HepG2 (cell line): Measurements from ENCODE around the gene CEP104. TPM values are rescaled to one million over a fixed set of nuclear protein-coding genes. Genes with fewer than 3 reads are reported as not detected.

Experiments used
- FOXC1 ChIP-seq: sonication (generic); formaldehyde crosslinking; IDR thresholded peaks from 2 replicates; pipeline ENCODE4 v1.8.0; 2022; ENCODE audit warnings: mild to moderate bottlenecking, missing genetic modification reagents, borderline replicate concordance
- GLI4 ChIP-seq: sonication (generic); formaldehyde crosslinking; IDR thresholded peaks from 2 replicates; pipeline ENCODE4 v1.5.1; 2020; ENCODE audit warnings: missing genetic modification reagents, mild to moderate bottlenecking, moderate library complexity, borderline replicate concordance
- SMAD3 ChIP-seq: sonication (generic); formaldehyde crosslinking; IDR thresholded peaks from 2 replicates; pipeline ENCODE4 v1.4.0; 2020; ENCODE audit warnings: missing genetic modification reagents
- TOPORS ChIP-seq: sonication (generic); formaldehyde crosslinking; IDR thresholded peaks from 2 replicates; pipeline ENCODE4 v1.8.0; 2023; ENCODE audit warnings: mild to moderate bottlenecking, missing genetic modification reagents
- ZNF83 ChIP-seq: sonication (generic); formaldehyde crosslinking; IDR thresholded peaks from 2 replicates; pipeline ENCODE4 v1.4.0; 2020; ENCODE audit warnings: missing genetic modification reagents, mild to moderate bottlenecking, borderline replicate concordance
- polyA plus RNA-seq, 8 experiments: library from polyadenylated mRNA; depleted of rRNA in 3 of 8; stranded (reverse) in 7 of 8; unstranded in 1 of 8; fragments of >200 nt; fragmentation: Illumina TruSeq in 4 of 8; extraction: Trizol in 4 of 8; gene quantifications; 2 replicates each; pipeline versions ENCODE4 v1.2.1 to v1.2.3, GENCODE V29; 2011 to 2016; ENCODE audit warnings: low read depth in 4 of 8, missing spikeins in 1 of 8, mixed read lengths in 1 of 8; ENCODE audit not compliant: insufficient read depth in 1 of 8
- total RNA-seq, 5 experiments: library from RNA; depleted of rRNA; stranded (reverse); fragments of >200 nt; fragmentation: Illumina TruSeq; extraction: Trizol; gene quantifications; 2 replicates each; pipeline ENCODE4 v1.2.3, GENCODE V29; 2016; ENCODE audit warnings: low read depth in 1 of 5
- TF ChIP-seq, protein P1 (sequence below): sonication (generic); formaldehyde crosslinking; IDR thresholded peaks from 2 replicates; pipeline ENCODE4 v1.4.0; 2020; ENCODE audit warnings: missing genetic modification reagents
- TF ChIP-seq, protein P2 (sequence below): sonication (generic); formaldehyde crosslinking; IDR thresholded peaks from 2 replicates; pipeline ENCODE4 v1.4.0; 2020; ENCODE audit warnings: missing genetic modification reagents, mild to moderate bottlenecking, borderline replicate concordance
- TF ChIP-seq, protein P3 (sequence below): sonication (generic); formaldehyde crosslinking; IDR thresholded peaks from 2 replicates; pipeline ENCODE4 v1.9.0; 2022; ENCODE audit warnings: missing genetic modification reagents, mild to moderate bottlenecking, borderline replicate concordance
- TF ChIP-seq, protein P4 (sequence below), 2 experiments: sonication (generic) in 1 of 2; formaldehyde crosslinking in 1 of 2; IDR thresholded peaks; 2 replicates each; pipeline versions ENCODE4 v1.6.1 to v1.9.0; 2014 to 2022; ENCODE audit warnings: antibody characterized with exemption in 1 of 2, borderline replicate concordance in 1 of 2, inconsistent platforms in 1 of 2, low read depth in 1 of 2, missing genetic modification reagents in 1 of 2
- TF ChIP-seq, protein P5 (sequence below): sonication (generic); formaldehyde crosslinking; IDR thresholded peaks from 2 replicates; pipeline ENCODE4 v1.4.0; 2020; ENCODE audit warnings: mild to moderate bottlenecking, missing genetic modification reagents

The CEP104 gene
- total and polyA plus RNA-seq, 2 of the 13 experiments (the other 11 are each of a cell fraction or from before 2014, with no cell fraction given) = 20.4 to 30.1 TPM

DNA sequence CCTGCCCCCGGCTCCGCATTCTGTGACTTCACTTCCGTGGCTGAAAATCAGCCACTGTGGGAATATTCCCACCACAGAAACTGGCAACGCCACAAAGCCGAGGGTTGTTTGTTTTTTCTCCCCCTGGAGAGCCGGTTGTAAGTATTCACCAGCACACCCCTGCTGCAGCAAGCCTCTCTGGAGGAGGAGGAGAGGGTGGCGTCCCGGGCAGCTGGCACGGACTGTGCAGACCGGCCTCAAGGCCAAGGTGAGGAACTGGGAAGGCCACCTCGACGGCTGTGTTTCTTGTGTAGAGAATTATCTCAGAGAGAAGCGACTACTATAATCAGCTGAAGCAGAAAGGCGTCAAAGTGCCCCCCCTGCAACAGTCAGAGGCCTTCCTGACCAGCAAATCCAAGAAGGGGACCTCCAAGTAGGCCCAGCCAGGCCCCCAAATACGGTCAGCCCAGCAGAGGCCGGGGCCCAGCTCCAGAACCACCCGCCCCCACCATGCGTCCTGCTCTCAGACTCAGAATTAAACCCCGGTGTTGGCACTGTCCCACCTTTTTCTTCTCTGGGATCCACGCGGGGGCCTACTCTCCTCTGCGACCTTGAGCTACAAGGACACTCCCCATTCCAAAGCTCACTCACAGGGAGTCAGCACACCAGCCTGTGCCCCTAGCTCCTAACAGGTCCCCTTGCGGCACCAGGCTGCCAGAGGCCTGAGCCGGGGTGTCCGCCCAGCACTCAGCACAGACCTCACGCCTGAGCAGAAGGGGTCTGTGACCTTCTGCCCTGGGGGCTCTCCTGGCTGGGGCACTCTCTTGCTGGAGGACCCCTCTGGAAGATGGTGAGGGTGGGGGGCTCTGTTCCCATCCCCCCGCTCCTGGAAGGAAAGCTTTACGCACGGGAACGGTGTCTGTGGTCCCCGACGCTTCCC lies 85.6 kb downstream of the CEP104 start (continued):
- TF ChIP-seq GLI4 = no peak
- TF ChIP-seq, protein P1, sequence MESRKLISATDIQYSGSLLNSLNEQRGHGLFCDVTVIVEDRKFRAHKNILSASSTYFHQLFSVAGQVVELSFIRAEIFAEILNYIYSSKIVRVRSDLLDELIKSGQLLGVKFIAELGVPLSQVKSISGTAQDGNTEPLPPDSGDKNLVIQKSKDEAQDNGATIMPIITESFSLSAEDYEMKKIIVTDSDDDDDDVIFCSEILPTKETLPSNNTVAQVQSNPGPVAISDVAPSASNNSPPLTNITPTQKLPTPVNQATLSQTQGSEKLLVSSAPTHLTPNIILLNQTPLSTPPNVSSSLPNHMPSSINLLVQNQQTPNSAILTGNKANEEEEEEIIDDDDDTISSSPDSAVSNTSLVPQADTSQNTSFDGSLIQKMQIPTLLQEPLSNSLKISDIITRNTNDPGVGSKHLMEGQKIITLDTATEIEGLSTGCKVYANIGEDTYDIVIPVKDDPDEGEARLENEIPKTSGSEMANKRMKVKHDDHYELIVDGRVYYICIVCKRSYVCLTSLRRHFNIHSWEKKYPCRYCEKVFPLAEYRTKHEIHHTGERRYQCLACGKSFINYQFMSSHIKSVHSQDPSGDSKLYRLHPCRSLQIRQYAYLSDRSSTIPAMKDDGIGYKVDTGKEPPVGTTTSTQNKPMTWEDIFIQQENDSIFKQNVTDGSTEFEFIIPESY (CRISPR knock-in tag) = no peak
- TF ChIP-seq, protein P2, sequence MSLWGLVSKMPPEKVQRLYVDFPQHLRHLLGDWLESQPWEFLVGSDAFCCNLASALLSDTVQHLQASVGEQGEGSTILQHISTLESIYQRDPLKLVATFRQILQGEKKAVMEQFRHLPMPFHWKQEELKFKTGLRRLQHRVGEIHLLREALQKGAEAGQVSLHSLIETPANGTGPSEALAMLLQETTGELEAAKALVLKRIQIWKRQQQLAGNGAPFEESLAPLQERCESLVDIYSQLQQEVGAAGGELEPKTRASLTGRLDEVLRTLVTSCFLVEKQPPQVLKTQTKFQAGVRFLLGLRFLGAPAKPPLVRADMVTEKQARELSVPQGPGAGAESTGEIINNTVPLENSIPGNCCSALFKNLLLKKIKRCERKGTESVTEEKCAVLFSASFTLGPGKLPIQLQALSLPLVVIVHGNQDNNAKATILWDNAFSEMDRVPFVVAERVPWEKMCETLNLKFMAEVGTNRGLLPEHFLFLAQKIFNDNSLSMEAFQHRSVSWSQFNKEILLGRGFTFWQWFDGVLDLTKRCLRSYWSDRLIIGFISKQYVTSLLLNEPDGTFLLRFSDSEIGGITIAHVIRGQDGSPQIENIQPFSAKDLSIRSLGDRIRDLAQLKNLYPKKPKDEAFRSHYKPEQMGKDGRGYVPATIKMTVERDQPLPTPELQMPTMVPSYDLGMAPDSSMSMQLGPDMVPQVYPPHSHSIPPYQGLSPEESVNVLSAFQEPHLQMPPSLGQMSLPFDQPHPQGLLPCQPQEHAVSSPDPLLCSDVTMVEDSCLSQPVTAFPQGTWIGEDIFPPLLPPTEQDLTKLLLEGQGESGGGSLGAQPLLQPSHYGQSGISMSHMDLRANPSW (CRISPR knock-in tag) = no peak
- TF ChIP-seq, protein P3, sequence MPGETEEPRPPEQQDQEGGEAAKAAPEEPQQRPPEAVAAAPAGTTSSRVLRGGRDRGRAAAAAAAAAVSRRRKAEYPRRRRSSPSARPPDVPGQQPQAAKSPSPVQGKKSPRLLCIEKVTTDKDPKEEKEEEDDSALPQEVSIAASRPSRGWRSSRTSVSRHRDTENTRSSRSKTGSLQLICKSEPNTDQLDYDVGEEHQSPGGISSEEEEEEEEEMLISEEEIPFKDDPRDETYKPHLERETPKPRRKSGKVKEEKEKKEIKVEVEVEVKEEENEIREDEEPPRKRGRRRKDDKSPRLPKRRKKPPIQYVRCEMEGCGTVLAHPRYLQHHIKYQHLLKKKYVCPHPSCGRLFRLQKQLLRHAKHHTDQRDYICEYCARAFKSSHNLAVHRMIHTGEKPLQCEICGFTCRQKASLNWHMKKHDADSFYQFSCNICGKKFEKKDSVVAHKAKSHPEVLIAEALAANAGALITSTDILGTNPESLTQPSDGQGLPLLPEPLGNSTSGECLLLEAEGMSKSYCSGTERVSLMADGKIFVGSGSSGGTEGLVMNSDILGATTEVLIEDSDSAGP (CRISPR knock-in tag) = peak; percentile 68; the same call in 1 of the 2 replicates
- TF ChIP-seq FOXC1 = peak; percentile 37; the same call in 1 of the 2 replicates
- TF ChIP-seq, protein P4, sequence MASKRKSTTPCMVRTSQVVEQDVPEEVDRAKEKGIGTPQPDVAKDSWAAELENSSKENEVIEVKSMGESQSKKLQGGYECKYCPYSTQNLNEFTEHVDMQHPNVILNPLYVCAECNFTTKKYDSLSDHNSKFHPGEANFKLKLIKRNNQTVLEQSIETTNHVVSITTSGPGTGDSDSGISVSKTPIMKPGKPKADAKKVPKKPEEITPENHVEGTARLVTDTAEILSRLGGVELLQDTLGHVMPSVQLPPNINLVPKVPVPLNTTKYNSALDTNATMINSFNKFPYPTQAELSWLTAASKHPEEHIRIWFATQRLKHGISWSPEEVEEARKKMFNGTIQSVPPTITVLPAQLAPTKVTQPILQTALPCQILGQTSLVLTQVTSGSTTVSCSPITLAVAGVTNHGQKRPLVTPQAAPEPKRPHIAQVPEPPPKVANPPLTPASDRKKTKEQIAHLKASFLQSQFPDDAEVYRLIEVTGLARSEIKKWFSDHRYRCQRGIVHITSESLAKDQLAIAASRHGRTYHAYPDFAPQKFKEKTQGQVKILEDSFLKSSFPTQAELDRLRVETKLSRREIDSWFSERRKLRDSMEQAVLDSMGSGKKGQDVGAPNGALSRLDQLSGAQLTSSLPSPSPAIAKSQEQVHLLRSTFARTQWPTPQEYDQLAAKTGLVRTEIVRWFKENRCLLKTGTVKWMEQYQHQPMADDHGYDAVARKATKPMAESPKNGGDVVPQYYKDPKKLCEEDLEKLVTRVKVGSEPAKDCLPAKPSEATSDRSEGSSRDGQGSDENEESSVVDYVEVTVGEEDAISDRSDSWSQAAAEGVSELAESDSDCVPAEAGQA (IDR thresholded peaks at IDR 0.05; ENCODE audit: low read depth) = no peak
- TF ChIP-seq, protein P4 (CRISPR knock-in tag; IDR thresholded peaks at IDR 0.05; ENCODE audit: borderline replicate concordance) = no peak
- 0 out of 2 replicates have a peak, but pooled peaks have one; percentile 14 for TF ChIP-seq ZNF83 (CRISPR knock-in tag)
- 0 out of 2 replicates have a peak, but pooled peaks have one; percentile 15 for TF ChIP-seq TOPORS (CRISPR knock-in tag)
- TF ChIP-seq, protein P5, sequence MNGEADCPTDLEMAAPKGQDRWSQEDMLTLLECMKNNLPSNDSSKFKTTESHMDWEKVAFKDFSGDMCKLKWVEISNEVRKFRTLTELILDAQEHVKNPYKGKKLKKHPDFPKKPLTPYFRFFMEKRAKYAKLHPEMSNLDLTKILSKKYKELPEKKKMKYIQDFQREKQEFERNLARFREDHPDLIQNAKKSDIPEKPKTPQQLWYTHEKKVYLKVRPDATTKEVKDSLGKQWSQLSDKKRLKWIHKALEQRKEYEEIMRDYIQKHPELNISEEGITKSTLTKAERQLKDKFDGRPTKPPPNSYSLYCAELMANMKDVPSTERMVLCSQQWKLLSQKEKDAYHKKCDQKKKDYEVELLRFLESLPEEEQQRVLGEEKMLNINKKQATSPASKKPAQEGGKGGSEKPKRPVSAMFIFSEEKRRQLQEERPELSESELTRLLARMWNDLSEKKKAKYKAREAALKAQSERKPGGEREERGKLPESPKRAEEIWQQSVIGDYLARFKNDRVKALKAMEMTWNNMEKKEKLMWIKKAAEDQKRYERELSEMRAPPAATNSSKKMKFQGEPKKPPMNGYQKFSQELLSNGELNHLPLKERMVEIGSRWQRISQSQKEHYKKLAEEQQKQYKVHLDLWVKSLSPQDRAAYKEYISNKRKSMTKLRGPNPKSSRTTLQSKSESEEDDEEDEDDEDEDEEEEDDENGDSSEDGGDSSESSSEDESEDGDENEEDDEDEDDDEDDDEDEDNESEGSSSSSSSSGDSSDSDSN (CRISPR knock-in tag) = peak; percentile 76; the same call in 1 of the 2 replicates
- 0 out of 2 replicates have a peak, but pooled peaks have one; percentile 16 for TF ChIP-seq SMAD3 (CRISPR knock-in tag)
